ENCODE results near the gene TTC21A.

- TF ChIP-seq POLR2AphosphoS5 (IDR thresholded peaks at IDR 0.05) (no peak), CTCF (IDR thresholded peaks at IDR 0.05) (no peak)
These were observed 22.5 kb downstream of the TTC21A start for GRCh38 chr3:39130026-39130425.

Measured in breast epithelium (tissue), 3 donors.